ENCODE results near the gene AMDHD2.

The AMDHD2 gene

DNA sequence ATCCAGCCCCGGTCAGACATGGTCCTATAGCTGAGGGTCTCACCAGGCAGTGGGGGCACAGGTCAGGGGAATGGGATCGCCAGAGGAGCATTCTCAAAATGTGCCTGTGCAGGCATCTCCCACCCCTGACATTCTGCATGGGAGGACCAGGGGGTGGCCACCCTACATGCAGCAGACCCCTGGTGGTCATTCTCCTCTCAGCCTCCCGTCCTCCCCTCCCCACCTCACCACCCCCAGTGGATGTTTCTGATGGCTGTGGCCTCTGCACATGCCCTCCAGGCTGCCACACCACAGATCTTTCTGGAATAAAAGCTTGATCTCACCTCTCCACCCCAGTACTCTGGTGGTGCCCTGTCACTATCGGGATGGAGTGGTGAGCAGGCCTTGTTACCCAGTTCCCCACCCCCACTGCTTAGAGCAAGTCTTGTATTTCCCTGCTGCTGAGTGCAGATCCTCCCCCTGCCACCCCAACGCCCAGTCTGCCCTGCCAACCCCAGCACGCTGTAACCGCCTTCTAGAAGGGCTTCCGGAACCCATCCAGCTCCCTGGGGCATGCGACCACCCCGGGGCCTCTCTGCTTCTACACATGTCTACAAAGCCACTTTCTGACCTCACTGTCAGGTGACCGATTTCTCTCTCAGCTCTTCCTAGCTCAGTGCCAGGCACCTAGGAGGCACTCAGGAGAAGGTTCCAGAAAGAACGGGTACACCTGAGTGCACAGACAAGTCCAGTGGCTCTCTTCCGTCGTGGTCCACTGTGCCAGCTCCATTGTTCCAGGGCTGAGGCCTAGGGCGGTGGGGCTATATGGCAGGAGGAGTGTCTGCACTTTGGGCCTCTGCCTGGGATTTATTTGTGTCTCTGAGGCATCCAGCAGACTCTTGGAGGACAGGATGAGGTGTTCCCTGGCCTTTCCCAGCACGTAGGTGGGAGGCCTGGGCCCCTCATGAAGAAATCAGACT, 36.0 kb upstream of the AMDHD2 start:
- DNase-seq, result no peak

DNA sequence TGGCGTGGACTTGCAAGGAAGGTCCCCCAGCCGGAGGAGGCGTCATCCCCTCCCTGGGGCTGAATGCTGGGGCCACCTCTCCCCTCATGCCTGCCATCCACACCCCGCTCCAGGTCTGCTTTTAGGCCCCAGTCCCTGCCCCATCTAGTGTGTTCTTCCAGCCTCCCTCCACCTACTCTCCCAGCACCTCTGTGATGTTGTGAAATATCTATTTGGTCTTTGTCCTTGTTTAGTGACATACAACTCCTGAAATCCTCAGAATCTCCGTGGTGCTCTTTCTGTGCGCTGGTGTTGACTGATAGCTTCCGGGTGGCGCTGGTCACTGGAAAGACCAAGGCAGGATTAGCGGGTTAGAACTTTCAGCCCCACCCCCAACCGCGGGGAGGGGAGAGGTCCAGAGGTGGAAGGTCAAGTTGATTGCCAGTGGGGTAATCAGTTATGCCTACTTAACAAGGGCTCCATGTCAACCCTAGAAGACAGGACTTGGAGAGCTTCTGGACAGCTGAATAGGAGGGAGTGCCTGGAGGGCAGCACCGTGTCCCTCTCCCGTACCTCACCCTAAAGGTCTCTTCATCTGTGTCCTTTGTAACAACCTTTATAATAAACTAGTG, 35.2 kb upstream of the AMDHD2 start:
- DNase-seq, result no peak

DNA sequence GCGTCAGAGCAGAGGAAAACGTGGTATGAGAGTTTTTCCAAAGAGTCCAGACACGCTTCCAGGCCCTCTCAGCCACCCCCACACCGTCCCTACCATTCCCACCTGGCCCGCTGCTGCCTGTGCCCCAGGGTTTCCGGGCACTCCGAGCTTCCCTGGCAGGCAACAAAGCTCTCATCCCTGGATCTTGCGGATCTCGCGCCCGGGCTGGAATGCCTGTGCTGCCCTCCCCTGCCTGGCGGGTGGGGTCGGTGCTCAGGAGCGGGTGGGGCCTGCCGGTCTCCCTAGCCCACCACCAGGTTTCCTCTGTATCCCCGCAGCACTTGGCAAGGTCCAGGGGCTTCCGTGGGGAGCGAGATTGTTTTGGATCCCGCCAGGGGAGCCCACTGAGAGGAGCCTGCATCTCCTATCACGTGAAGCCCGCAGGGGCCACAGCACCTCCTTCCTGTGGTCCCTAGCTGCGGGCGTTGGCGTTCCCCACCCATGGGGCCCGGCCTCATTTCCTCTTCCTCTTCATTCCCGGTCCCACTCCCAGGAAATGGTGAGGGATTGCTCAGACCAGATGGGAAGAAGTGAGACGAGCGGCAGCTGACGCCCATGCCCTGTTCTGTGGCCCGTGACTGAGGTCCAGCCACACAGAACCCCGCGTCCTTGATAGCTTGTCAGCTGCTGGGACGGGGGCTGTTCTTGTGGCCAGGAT, 34.2 kb upstream of the AMDHD2 start:
- DNase-seq, result no peak

DNA sequence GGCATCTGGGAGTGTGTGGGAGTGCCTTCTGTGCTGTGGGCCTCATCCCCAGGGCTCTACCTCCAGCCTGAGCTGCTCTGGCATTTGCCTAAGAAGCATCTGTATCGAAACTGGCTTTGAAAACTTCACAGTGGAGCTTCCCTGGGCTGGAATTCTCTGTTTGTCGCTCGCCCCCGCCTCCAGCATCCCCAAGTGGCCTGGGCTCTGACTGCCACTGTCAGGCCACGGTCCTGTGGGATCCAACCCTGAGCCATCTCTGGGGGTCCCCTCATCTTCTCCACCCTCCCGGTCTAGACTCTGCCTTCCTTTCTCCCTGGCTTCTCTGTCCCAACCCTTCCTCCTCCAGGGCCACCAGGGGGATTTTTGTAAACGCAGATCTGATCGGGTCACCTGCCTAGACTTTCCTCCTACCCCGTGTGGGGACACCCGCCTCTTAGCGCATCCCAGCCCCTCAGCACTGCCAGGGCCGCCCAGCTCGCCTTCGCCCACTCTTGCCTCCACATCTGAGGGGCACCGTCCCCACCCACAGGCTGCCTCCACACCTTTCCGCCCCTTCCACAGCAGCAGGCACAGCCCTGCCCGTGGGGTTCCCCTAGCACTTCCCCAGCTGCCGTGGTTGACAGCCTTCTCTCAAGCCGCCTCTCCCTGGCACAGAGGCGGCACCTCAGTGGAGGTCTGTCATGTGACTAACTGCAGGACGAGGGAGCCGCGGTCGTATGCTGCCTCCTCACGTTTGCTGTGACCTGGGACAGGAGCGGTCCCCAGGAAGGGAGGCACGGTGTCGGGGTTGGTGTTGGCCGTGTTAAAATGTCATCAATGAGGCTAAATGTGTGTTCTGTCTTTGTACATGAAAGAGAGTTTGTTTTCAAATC, 33.3 kb upstream of the AMDHD2 start:
- DNase-seq, result peak; percentile 78

DNA sequence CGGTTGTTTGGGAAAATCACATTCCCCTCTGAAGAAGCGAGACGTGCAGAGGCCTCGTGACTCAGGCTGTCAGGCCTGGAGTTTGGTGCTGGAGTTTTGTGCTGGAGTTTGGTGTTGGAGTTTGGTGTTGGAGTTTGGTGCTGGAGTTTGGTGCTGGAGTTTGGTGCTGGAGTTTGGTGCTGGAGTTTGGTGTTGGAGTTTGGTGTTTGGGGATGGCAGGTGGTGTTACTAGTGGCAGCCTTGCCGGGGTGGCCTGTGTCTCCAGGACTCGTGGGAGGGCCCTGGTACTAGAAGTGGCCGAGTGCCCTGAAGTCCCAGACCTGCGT, 32.7 kb upstream of the AMDHD2 start:
- no peak for DNase-seq

DNA sequence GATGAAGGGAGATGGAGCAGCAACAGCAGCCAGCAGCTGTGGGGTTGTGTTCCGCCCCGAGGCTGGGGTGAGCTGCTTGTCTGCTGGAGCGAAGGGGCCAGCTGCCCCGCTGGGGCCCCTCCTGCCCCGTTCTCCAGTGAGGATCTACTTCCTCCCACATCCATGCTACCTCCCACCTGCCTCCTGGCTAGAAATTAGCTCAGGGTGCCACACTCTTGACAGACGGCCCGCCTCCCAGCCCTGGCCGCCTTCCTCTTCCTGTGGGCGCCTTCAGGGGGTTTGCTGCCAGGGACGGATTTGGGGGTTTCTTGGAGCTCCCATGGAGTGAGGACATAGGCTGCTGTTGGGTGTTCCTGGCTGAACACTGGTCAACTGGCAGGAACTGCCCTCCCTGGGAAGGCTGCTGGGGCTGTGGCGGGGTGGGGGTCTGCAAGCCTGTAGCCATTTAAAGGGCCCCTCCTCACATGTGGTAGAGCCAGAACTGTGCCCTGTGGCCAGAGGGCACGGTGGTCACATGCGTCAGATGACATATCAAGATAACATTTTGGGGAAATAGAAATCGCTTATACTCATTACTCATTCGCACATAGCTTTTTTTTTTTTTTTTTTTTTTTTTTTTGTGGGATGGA, 32.2 kb upstream of the AMDHD2 start:
- no peak for DNase-seq

DNA sequence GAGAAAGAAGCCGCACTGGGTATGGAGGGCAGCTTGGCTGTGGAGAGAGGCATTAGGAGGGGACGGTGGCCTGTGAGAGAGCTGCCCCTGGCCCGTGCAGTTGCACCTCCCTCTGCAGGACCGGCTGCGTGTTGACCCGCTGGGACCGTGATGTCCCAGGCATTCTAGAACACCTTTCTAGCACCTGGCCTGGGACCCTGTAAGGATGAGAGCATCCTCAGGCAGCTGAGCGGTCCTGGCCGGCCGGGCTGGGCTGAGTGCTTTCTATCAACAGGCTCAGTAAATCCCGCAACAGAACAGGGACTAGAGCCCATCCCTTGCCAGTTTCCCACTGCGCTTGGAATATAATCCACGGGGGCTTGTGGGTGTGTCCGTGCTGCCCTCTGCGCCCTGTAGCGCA, 30.6 kb upstream of the AMDHD2 start:
- no peak for DNase-seq

DNA sequence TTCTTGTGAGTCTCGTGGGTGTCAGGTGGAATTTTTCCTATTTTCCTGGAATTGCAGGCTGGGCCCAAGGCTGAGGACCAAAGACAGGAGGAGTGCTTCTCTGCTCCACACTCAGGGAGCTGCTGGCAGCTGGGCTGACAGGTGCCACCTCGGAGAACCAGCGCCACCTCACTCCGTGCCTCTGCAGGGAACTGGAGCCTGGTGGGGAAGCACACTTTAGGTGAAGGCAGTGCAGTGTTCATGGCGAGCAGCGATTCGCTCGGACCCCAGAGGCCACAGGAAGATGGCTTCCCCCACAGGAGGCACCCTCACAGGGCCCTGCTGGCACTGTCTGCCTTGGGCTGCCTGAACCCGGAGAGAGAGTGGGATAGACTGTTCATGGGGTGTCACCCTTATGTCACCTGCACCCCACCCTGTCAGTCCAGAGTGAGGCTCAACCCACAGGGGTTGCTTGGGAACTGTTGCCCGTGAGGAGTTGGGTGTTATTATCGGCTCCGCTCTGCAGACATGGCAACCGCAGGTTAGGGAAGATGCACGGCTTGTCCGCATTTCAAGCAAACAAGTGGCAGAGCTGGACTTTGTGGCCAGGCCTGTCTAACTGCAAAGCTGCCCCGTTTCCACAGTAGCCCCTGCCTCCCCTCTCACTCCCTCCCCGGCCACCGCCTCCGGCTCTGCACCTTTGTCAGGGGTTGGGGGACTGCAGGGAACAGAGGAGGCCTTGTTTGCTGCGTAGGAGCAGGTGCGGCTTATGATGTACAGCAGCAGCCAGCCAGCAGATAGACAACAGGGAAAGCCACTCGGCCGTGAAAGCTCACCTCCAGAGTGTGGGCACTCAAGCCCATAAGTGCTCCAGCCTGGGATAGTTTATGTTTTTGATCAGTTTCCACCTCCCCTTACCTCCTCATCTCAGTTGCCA, 29.7 kb upstream of the AMDHD2 start:
- no peak for DNase-seq

DNA sequence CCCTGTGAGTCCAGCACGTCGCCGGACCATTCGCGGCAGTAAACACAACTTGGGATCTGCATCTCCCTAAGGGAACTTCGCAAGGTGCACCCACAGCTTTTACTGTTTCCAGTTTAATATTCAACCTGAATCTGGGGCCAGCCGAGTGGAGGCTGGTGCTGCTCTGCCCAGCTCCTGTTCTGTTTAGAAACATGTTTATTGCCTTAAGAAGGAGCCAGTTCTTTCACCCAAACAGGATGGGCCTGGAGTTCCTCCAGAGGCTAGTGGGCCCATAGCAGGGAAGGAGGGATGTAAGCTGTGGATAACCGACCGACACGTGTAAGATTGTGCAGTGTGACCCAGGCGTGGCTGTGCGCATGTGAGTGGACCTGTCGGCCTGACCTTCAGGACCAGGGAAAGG, 27.9 kb upstream of the AMDHD2 start:
- no peak for DNase-seq

DNA sequence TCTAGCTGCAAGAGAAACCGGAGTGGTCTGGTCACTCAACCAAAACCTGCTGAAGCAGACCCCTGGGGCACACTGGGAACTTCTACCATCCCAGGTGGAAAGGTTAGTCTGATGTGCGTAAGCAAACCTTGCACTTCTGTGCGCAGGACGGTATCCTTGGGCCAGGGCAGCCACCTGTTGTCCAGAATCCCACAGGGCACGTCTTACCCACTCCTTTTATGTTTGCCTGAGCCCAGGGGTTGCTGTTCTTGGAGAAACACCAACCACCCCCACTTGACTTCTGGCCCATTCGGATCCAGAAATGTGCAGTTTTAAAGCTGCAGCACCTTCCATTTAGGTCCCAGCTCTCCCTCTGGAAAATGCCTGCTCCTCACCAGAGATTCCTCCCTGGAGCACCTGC, 26.6 kb upstream of the AMDHD2 start:
- no peak for DNase-seq

DNA sequence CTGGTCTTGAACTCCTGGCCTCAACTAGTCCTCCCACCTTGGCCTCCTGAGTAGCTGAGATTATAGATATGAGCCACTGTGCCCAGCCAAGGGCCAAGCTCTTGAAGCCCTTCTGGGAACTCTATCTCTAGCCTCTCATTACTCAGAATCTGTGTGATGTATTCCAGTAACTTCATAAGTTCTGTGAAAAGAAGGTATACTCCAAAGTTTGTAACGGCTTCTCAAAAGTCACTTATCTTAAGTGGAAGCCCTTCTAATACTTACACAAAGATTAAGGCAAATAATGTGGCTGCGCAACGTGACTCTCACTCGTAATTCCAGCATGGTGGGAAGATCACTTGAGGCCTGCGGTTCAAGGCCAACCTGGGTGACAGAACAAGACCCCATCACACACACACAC, 25.6 kb upstream of the AMDHD2 start:
- no peak for DNase-seq

DNA sequence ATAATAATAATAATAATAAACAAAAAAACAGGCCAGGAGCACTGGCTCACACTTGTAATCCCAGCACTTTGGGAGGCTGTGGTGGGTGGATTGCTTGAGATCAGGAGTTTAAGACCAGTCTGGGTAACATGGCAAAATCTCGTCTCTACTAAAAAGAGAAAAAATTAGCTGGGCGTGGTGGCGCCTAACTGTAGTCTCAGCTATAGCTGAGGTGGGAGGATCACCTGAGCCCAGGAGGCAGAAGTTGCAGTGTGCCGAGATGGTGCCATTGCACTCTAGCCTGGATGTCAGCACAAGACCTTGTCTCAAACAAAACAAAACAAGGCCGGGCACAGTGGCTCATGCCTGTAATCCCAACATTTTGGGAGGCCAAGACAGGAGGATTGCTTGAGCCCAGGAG, 25.1 kb upstream of the AMDHD2 start:
- DNase-seq, result no peak

DNA sequence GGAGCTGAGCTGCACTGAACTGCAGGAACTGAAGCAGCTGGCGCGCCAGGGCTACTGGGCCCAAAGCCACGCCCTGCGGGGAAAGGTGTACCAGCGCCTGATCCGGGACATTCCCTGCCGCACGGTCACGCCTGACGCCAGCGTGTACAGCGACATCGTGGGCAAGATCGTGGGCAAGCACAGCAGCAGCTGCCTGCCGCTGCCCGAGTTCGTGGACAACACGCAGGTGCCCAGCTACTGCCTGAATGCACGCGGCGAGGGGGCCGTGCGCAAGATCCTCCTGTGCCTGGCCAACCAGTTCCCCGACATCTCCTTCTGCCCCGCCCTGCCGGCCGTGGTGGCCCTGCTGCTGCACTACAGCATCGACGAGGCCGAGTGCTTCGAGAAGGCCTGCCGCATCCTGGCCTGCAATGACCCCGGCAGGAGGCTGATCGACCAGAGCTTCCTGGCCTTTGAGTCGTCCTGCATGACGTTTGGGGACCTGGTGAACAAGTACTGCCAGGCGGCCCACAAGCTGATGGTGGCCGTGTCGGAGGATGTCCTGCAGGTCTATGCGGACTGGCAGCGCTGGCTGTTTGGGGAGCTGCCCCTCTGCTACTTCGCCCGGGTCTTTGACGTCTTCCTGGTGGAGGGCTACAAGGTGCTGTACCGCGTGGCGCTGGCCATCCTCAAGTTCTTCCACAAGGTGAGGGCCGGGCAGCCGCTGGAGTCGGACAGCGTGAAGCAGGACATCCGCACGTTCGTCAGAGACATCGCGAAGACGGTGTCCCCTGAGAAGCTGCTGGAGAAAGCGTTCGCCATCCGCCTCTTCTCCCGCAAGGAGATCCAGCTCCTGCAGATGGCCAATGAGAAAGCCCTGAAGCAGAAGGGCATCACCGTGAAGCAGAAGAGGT, 23.7 kb upstream of the AMDHD2 start:
- no peak for DNase-seq

DNA sequence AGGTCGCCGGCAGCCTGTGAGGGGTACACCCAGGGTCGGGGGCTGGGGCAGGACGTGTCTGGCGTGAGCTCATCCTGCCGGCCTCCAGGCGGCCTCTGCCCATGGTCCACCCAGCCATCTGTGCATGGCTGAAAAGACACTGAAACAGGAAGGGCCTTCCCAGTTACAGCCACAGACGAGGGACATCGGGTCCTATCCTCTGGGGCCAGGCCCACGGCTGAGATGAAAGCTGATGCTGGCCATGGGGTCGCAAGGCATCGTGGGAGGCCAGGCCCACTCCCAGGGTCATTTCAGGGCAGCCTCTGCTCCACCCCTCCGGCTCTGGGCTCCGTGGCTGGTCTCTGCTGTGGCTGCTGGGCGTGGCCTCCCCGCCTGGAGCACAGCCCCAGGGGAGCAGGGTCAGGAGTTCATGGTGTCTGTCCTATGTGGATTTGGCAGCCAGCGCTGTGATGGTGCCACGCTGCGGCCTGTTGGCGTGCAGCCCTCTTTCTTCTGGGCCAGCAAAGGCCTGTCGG, 23.0 kb upstream of the AMDHD2 start:
- DNase-seq, result no peak

DNA sequence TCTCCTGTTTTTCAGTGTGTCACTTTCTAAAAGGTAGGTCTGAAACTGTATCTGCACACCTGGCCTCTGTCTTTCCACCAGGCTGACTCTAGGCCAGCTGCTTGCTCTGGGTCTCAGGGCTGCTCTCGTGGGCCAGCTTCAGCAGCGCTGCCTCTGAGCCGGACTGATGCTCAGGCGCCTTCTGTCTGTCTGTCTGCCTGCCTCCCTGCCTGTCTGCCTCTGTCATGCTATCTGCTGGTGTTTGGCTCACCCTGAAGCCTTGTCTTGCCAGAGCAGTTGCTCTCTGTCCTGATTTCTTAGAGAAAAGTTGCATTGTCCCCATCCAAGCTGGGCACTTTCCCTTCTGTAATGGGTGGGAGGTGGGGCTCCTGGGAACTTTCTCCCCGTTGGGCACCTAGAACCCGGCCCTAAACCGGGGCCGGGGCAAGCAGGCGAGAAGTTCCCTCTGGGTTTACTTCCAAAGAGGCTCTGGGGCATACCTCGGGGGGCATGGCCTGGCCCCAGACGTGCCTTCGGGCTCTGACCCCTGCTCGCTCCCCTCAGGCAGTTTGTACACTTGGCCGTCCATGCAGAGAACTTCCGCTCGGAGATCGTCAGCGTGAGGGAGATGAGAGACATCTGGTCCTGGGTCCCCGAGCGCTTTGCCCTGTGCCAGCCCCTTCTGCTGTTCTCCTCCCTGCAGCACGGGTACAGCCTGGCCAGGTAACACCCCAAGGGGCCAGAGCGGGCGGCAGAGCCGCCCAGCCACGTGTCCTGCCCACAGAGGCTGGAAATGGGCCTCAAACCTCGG, 22.3 kb upstream of the AMDHD2 start:
- DNase-seq, result no peak

DNA sequence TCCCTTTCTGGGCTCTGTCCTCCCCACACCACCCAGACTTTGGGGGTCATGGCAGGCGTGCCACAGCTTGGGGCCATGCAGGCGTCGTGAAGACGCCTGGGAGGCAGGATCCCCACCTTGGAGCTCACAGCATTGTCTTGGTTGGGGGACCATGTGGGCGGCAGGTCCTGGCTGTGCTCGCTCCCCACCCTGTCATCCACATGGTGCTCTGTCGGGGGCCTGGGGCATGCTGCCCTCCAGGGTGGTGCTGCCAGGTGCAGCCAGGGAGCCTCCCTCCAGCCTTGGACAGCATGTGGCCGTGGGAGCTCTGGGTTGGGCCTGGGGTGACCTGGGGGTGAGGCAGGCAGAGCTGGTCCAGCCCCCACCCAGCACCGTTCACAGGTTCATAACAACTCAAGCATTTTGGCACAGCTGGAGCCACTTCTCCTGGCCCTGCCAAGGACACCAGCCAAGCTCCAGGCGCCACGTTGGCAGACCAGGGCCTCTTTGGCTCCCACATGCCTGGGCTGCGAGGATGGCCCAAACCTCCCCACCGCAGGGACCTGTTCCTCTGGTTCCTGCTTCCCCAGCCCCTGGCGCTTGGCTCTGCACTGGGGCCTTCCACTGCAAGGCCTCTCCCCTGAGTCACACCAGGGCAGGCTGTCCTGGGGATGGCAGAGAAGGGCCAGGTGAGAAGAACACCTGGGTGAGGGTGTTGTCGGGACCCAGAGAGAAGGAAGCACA, 21.5 kb upstream of the AMDHD2 start:
- DNase-seq, result no peak

DNA sequence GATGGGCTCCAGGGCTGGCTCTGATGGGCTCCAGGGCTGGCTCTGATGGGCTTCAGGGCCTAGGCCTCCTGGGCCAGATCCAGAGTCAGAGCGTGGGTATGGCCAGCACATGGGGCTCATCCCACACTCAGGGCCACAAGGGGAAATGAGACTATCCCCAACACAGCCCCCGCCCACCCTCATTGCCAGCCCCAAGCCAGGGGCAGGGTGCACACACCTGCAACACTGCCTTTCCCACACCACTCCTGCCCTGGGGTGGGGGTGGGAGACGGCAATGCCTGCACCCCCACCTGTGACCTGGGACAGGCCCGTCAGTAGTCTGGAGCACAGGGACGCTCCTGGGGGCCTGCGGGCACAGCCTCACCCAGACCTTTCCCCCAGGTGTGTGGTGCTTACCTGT, 20.7 kb upstream of the AMDHD2 start:
- no peak for DNase-seq

DNA sequence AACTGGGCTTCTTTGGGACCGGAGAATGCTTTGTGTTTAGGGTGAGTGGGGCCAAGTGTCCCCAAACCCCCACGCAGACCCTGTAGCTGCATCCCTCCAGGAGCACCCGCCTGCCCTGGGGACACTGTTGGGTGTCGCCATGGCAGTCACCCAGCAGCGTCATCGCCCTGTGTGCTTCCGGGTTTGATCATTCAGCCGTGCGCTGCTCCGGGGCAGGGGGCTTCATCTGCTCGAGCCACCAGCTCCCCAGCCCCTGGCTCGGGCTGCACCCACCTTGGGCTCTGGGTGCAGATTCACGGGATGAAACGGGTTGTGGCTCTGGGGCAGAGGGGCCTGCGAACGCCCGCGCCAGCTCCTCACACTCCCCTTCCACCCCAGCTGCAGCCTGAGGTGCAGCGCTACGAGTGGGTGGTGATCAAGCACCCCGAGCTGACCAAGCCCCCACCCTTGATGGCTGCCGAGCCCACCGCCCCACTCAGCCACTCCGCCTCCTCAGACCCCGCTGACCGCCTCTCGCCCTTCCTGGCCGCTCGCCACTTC, 20.2 kb upstream of the AMDHD2 start:
- DNase-seq, result no peak

Data from stimulated activated CD8-positive, alpha-beta memory T cell treated with anti-CD3 and anti-CD28 coated beads, Interleukin-4, amount 100 ng/mL, for 48 hours (primary cell).